Esophagus muscularis mucosa (tissue), 4 donors: ENCODE measurements around the gene FSHB. TPM values are rescaled to one million over a fixed set of nuclear protein-coding genes. Genes with fewer than 3 reads are reported as not detected.

Source experiments
- DNase-seq: peaks from one replicate; pipeline ENCODE4 v3.0.0-alpha.2; 2017; ENCODE audit errors: extremely low spot score
- H3K27ac ChIP-seq, 4 donors: fragments of 200-600 bp; sonication (generic); replicated peaks in 1 of 4; 1 replicate in 3 of 4; 2 replicates in 1 of 4; pipeline ENCODE4 v1.5.1; 2016 to 2019; ENCODE audit warnings: mild to moderate bottlenecking in 1 of 4
- H3K27me3 ChIP-seq, 4 donors: fragments of 200-600 bp; sonication (generic); one replicate each; pipeline versions ENCODE4 v1.5.1 to v1.6.0; 2016 to 2019
- H3K36me3 ChIP-seq, 4 donors: fragments of 200-600 bp; sonication (generic); one replicate each; pipeline ENCODE4 v1.5.1; 2016 to 2019
- H3K4me1 ChIP-seq, 4 donors: fragments of 200-600 bp; sonication (generic); one replicate each; pipeline ENCODE4 v1.5.1; 2016 to 2019
- H3K4me3 ChIP-seq, 4 donors: fragments of 200-600 bp; sonication (generic); 1 replicate in 2 of 4; 2 replicates in 2 of 4; pipeline ENCODE4 v1.5.1; 2016 to 2019; ENCODE audit warnings: mild to moderate bottlenecking in 4 of 4, moderate library complexity in 1 of 4
- H3K9me3 ChIP-seq, 4 donors: fragments of 200-600 bp; sonication (generic); 1 replicate in 3 of 4; 2 replicates in 1 of 4; pipeline ENCODE4 v1.5.1; 2016 to 2019
- EP300 ChIP-seq: sonication (generic); formaldehyde crosslinking; IDR thresholded peaks from one replicate; pipeline ENCODE4 v1.6.1; 2017; ENCODE audit warnings: antibody characterized with exemption
- POLR2A ChIP-seq: fragments of 450-650 bp; IDR thresholded peaks from one replicate; pipeline ENCODE4 v1.6.1; 2017; ENCODE audit warnings: antibody characterized with exemption, moderate library complexity, mild to moderate bottlenecking, low read depth
- POLR2AphosphoS5 ChIP-seq, 2 donors: sonication (generic); formaldehyde crosslinking; IDR thresholded peaks; one replicate each; pipeline ENCODE4 v1.6.1; 2017; ENCODE audit warnings: antibody characterized with exemption in 2 of 2
- WGBS: methylation state at CpG from one replicate; pipeline ENCODE4 v1.1.5; 2018; 5-methylcytosine and 5-hydroxymethylcytosine counted together
- intact Hi-C: fragments of 100-400 bp; cut with DNase I; formaldehyde crosslinking; loops from one replicate; pipeline ENCODE4 v1.15.1; 2023
- total RNA-seq, 4 donors: library from RNA; depleted of rRNA; stranded (reverse); fragments of >200 nt; gene quantifications; one replicate each; pipeline versions ENCODE4 v1.1.0 to v1.2.1, GENCODE V29; 2016
- TF ChIP-seq, protein P1 (sequence below), 3 experiments: fragments of 200-600 bp in 2 of 3; fragments of 450-650 bp in 1 of 3; sonication (generic) in 2 of 3; IDR thresholded peaks; one replicate each; pipeline ENCODE4 v1.5.1; 2017 to 2019; ENCODE audit warnings: antibody characterized with exemption in 3 of 3, mild to moderate bottlenecking in 2 of 3, moderate library complexity in 1 of 3

The FSHB gene
- total RNA-seq, 4 donors from 2014 or later = not detected

DNA sequence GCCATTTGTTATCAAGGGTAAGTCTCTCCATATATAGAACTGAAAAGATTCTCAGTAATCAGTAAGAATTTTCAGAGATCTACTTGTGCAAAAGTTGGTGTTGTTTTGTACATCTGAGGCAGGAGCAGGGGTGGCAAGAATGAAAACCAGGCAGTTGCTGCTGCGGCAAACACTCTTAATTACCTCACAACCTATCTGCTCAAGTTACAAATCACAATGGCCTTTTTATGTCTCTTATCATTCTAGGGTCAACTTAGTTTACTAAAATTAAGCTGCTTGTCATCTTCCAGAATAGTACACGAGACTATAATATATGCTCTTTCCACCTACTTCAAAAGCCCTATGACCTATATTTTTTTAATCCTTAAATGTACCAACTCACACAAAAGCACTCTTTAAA lies 14.3 kb upstream of the FSHB start:
- Histone ChIP-seq H3K36me3 (no peaks in the 10 kb centered on the region), H3K9me3 (no peaks in the 10 kb centered on the region), H3K4me1 (no peaks in the 10 kb centered on the region), H3K27ac (no peak overlapping the region), H3K4me3 (no peak overlapping the region), H3K27me3 (no peaks in the 10 kb centered on the region)
- 64% methylated on average over 2 of the region's 2 CpGs for WGBS
- intact Hi-C loops = no loop called here
- TF ChIP-seq POLR2AphosphoS5 (IDR thresholded peaks at IDR 0.05) = no peak
- TF ChIP-seq, protein P1, sequence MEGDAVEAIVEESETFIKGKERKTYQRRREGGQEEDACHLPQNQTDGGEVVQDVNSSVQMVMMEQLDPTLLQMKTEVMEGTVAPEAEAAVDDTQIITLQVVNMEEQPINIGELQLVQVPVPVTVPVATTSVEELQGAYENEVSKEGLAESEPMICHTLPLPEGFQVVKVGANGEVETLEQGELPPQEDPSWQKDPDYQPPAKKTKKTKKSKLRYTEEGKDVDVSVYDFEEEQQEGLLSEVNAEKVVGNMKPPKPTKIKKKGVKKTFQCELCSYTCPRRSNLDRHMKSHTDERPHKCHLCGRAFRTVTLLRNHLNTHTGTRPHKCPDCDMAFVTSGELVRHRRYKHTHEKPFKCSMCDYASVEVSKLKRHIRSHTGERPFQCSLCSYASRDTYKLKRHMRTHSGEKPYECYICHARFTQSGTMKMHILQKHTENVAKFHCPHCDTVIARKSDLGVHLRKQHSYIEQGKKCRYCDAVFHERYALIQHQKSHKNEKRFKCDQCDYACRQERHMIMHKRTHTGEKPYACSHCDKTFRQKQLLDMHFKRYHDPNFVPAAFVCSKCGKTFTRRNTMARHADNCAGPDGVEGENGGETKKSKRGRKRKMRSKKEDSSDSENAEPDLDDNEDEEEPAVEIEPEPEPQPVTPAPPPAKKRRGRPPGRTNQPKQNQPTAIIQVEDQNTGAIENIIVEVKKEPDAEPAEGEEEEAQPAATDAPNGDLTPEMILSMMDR (IDR thresholded peaks at IDR 0.05) = no peak
- no peak for TF ChIP-seq EP300
- no peak for TF ChIP-seq POLR2A
- no peak for DNase-seq

DNA sequence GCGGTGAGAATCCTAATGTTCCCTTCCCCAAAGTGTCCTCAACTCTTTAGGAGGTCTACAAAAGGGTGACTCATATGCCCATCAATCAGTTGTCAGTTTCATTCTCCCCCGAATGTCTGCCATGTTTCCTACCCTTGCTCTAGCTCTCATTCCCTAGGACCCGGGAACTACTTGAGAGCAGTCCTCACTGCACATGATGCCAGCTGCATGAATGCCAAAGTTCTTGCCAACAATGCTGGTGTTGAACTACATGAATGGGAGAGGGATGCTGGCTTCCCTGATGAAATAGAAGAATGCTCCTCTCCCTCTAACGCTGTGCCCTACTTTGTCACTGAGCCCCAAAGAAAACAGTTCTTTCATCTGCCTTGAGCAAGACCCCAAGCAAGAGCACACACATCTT lies 12.5 kb upstream of the FSHB start:
- intact Hi-C loops = no loop called here
- H3K9me3 ChIP-seq = no peaks in the 10 kb centered on the region
- WGBS = 76% methylated on average over 4 of the region's 4 CpGs
- no peak overlapping the region for H3K4me3 ChIP-seq
- TF ChIP-seq POLR2A = no peak
- TF ChIP-seq, protein P1 (IDR thresholded peaks at IDR 0.05) = no peak
- TF ChIP-seq POLR2AphosphoS5 (IDR thresholded peaks at IDR 0.05) = no peak
- no peak for TF ChIP-seq EP300
- H3K27me3 ChIP-seq = no peaks in the 10 kb centered on the region
- H3K4me1 ChIP-seq = no peaks in the 10 kb centered on the region
- no peaks in the 10 kb centered on the region for H3K36me3 ChIP-seq
- H3K27ac ChIP-seq = no peak overlapping the region
- DNase-seq = no peak

DNA sequence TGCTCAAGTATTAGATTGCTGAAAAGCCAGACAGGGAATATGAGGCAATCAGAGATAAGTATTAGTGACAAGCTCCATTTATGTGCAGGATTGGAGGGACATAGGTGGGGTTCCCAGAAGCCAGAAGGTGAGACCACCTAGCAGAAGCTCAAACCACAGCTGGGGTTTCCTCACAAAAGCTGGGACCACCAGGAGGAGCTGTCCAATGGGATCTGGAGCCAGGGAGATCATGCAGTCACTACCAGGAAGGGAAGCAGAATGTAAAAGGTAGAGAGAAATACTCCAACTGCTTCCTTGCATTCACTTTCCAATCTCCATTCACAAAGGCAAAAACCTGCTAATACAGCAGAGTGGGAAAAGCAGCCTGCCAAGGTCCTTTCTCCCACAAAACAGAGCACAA lies 5.2 kb upstream of the FSHB start:
- H3K36me3 ChIP-seq = no peaks in the 10 kb centered on the region
- DNase-seq = no peak
- no peaks in the 10 kb centered on the region for H3K27me3 ChIP-seq
- intact Hi-C loops = no loop called here
- H3K9me3 ChIP-seq = peaks cover 0 to 11% (median 0%) of the 10 kb centered on the region in 4 donors
- no peaks in the 10 kb centered on the region for H3K4me1 ChIP-seq
- no peak overlapping the region for H3K27ac ChIP-seq
- TF ChIP-seq EP300 = no peak
- TF ChIP-seq, protein P1 (IDR thresholded peaks at IDR 0.05) = no peak
- TF ChIP-seq POLR2AphosphoS5 (IDR thresholded peaks at IDR 0.05) = no peak
- no peak for TF ChIP-seq POLR2A
- no peak overlapping the region for H3K4me3 ChIP-seq

DNA sequence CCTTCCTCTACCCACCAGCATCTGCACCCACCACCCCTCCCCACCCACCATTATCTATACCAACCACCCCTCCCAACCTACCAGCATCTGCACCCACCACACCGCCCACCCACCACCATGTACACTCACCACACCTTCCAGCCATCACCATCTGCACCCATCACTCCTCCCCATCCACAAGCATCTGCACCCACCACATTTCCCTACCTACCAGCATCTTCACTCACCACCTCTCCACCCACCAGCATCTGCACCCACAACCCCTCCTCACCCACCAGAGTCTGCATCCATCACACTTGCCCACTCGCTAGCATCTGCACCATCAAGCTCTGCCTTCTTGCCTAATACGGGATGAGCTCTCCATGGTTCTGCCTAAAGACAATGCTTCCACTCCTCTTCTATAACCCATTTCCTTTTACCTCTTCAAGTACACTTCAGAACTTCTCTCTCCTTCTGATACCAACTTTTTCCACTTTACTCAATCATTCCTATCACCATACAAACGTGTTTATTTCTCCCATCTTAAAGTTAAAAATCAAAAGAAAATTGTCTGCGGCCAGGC lies 2.4 kb upstream of the FSHB start:
- intact Hi-C loops = no loop called here
- Histone ChIP-seq H3K36me3 (no peaks in the 10 kb centered on the region), H3K27me3 (no peaks in the 10 kb centered on the region), H3K4me3 (no peak overlapping the region), H3K9me3 (peaks cover 0 to 11% (median 0%) of the 10 kb centered on the region in 4 donors), H3K4me1 (no peaks in the 10 kb centered on the region), H3K27ac (no peak overlapping the region)
- WGBS = 77% methylated on average over 5 of the region's 5 CpGs
- no peak for DNase-seq
- no peak for TF ChIP-seq EP300
- TF ChIP-seq POLR2AphosphoS5 (IDR thresholded peaks at IDR 0.05) = no peak
- no peak for TF ChIP-seq POLR2A
- TF ChIP-seq, protein P1 (IDR thresholded peaks at IDR 0.05) = no peak

DNA sequence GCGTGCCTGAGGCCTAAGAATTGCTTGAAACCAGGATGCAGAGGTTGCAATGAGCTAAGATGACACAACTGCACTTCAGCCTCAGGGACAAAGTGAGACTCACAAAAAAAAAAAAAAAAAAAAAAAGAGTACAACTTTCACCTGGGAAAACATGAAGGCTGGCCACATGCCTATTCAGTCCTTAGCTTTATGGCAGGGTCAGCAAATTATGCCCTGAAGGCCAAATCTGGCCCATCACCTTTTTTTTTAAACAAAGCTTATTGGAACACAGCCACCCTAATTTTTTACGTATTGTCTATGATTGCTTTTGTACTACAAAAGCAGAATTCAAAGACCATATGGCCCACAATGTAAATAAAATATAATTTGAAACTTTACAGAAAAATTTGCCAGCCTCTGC lies 8.2 kb downstream of the FSHB start:
- intact Hi-C loops = no loop called here
- TF ChIP-seq, protein P1 (IDR thresholded peaks at IDR 0.05) = no peak
- TF ChIP-seq POLR2A (no peak), EP300 (no peak), POLR2AphosphoS5 (IDR thresholded peaks at IDR 0.05) (no peak)
- no peak for DNase-seq
- WGBS = 73% methylated on average over 2 of the region's 2 CpGs
- Histone ChIP-seq H3K4me1 (no peaks in the 10 kb centered on the region), H3K4me3 (no peak overlapping the region), H3K9me3 (no peaks in the 10 kb centered on the region), H3K27ac (no peak overlapping the region), H3K27me3 (no peaks in the 10 kb centered on the region), H3K36me3 (no peaks in the 10 kb centered on the region)
